Left kidney (tissue), 2 donors: ENCODE results near the gene G3BP1. TPM values are rescaled to one million over a fixed set of nuclear protein-coding genes. Genes with fewer than 3 reads are reported as not detected.
"Not testable (repeated sequence)": the region's sequence is repeated elsewhere in the genome, so short reads cannot be mapped to it uniquely, and the experiment has no call there.

Source experiments
- DNase-seq: peaks from one replicate; pipeline ENCODE4 v3.0.0-alpha.2; 2013
- polyA plus RNA-seq: library from polyadenylated mRNA; unstranded; fragments of 120-200 nt; gene quantifications from one replicate; pipeline ENCODE4 v1.2.1, GENCODE V29; 2013; ENCODE audit not compliant: insufficient read length

The G3BP1 gene
- polyA plus RNA-seq, 1 donor: 178 TPM

GRCh38 chr5:151860867-151861266 lies 89.1 kb downstream of the G3BP1 start:
- DNase-seq: not testable (repeated sequence)

Other genes with a start within 250 kb of the G3BP1 start
- gene FAT2, start 180.6 kb upstream of the G3BP1 start, polyA plus RNA-seq: 9.4 TPM
- 1,957 TPM for gene SPARC, start 85.0 kb upstream of the G3BP1 start, polyA plus RNA-seq
- 88.4 TPM for gene ATOX1, start 13.3 kb upstream of the G3BP1 start, polyA plus RNA-seq
- 0.13 TPM for gene GLRA1, start 152.9 kb downstream of the G3BP1 start, polyA plus RNA-seq